Neuronal stem cell (in vitro differentiated cells): ENCODE data around the gene NKAPD1.
"Not testable (repeated sequence)": the region's sequence is repeated elsewhere in the genome, so short reads cannot be mapped to it uniquely, and the experiment has no call there.

Source experiments
- DNase-seq: peaks from one replicate; pipeline ENCODE4 v3.0.0-alpha.2; 2013; ENCODE audit warnings: low spot score
- H2AFZ ChIP-seq: one replicate; pipeline ENCODE4 v1.6.1; 2013; ENCODE audit warnings: mild to moderate bottlenecking, low read length, inconsistent platforms
- H2AK5ac ChIP-seq: 2 replicates; pipeline ENCODE4 v1.6.1; 2013; ENCODE audit warnings: low read depth, mild to moderate bottlenecking, inconsistent platforms, low read length, moderate library complexity, mixed read lengths
- H2BK120ac ChIP-seq: 2 replicates; pipeline ENCODE4 v1.6.1; 2013; ENCODE audit warnings: low read depth, mild to moderate bottlenecking, inconsistent platforms, low read length, moderate library complexity, mixed read lengths
- H2BK12ac ChIP-seq: one replicate; pipeline ENCODE4 v1.6.1; 2013; ENCODE audit warnings: low read length, inconsistent platforms
- H2BK15ac ChIP-seq: 2 replicates; pipeline ENCODE4 v1.6.1; 2013; ENCODE audit warnings: mild to moderate bottlenecking, low read length, inconsistent platforms, mixed read lengths
- H2BK5ac ChIP-seq: one replicate; pipeline ENCODE4 v1.6.1; 2013; ENCODE audit warnings: inconsistent platforms, mild to moderate bottlenecking, low read length, moderate library complexity
- H3K14ac ChIP-seq: one replicate; pipeline ENCODE4 v1.6.1; 2013; ENCODE audit warnings: low read length, inconsistent platforms
- H3K18ac ChIP-seq: 2 replicates; pipeline ENCODE4 v1.6.1; 2013; ENCODE audit warnings: low read length, inconsistent platforms
- H3K23ac ChIP-seq: 2 replicates; pipeline ENCODE4 v1.6.1; 2013; ENCODE audit warnings: low read depth, mild to moderate bottlenecking, mixed read lengths, low read length, inconsistent platforms; ENCODE audit not compliant: poor library complexity
- H3K27ac ChIP-seq: replicated peaks from 3 replicates; pipeline ENCODE4 v1.5.1; 2013; ENCODE audit warnings: low read length, inconsistent platforms
- H3K27me3 ChIP-seq, 3 experiments: 2 replicates each; pipeline ENCODE4 v1.6.1; 2013; ENCODE audit warnings: low read length in 3 of 3, mild to moderate bottlenecking in 2 of 3, inconsistent platforms in 1 of 3, low read depth in 1 of 3, mixed read lengths in 1 of 3, moderate library complexity in 1 of 3; ENCODE audit not compliant: control insufficient read depth in 3 of 3, insufficient read depth in 3 of 3
- H3K36me3 ChIP-seq, 2 donors: replicated peaks in 1 of 2; 2 replicates each; pipeline ENCODE4 v1.6.1; 2013; ENCODE audit warnings: low read length in 2 of 2; ENCODE audit not compliant: control insufficient read depth in 2 of 2, insufficient read depth in 2 of 2
- H3K4ac ChIP-seq: 2 replicates; pipeline ENCODE4 v1.6.1; 2013; ENCODE audit warnings: inconsistent platforms, mild to moderate bottlenecking, low read length, moderate library complexity
- H3K4me1 ChIP-seq, 2 donors: 1 replicate in 1 of 2; 2 replicates in 1 of 2; pipeline ENCODE4 v1.6.1; 2013; ENCODE audit warnings: low read length in 2 of 2, low read depth in 1 of 2; ENCODE audit not compliant: control insufficient read depth in 2 of 2, insufficient read depth in 1 of 2
- H3K4me2 ChIP-seq: one replicate; pipeline ENCODE4 v1.6.1; 2013; ENCODE audit warnings: mild to moderate bottlenecking, low read length, inconsistent platforms; ENCODE audit not compliant: insufficient read depth, poor library complexity, severe bottlenecking
- H3K4me3 ChIP-seq, 2 donors: 2 replicates each; pipeline ENCODE4 v1.5.1; 2013; ENCODE audit warnings: low read length in 2 of 2, mild to moderate bottlenecking in 2 of 2, inconsistent platforms in 1 of 2, moderate library complexity in 1 of 2
- H3K79me1 ChIP-seq: one replicate; pipeline ENCODE4 v1.6.1; 2013; ENCODE audit warnings: low read depth, mild to moderate bottlenecking, inconsistent platforms, low read length, moderate library complexity
- H3K9ac ChIP-seq: one replicate; pipeline ENCODE4 v1.6.1; 2013; ENCODE audit warnings: mild to moderate bottlenecking, low read depth, low read length, inconsistent platforms; ENCODE audit not compliant: poor library complexity
- H3K9me3 ChIP-seq, 2 donors: replicated peaks in 1 of 2; 2 replicates each; pipeline versions ENCODE3 to v1.6.1; 2013; ENCODE audit warnings: low read length in 2 of 2, mild to moderate bottlenecking in 2 of 2, inconsistent platforms in 1 of 2, low read depth in 1 of 2, mixed read lengths in 1 of 2, moderate library complexity in 1 of 2; ENCODE audit not compliant: control insufficient read depth in 2 of 2, insufficient read depth in 1 of 2
- H4K8ac ChIP-seq: one replicate; pipeline ENCODE4 v1.6.1; 2013; ENCODE audit warnings: low read depth, mild to moderate bottlenecking, inconsistent platforms, low read length, moderate library complexity
- H4K91ac ChIP-seq: one replicate; pipeline ENCODE4 v1.6.1; 2013; ENCODE audit warnings: low read length, low read depth, mild to moderate bottlenecking, inconsistent platforms; ENCODE audit not compliant: poor library complexity
- WGBS, 2 donors: extraction: QIAGEN DNeasy Blood & Tissue Kit; methylation state at CpG; one replicate each; pipeline ENCODE4 v1.1.7; 2013; ENCODE audit warnings: missing lambda C conversion rate in 2 of 2, mixed read lengths in 1 of 2; ENCODE audit not compliant: insufficient read length in 2 of 2, insufficient replicate concordance in 1 of 2; ENCODE audit errors: extremely low coverage in 2 of 2; 5-methylcytosine and 5-hydroxymethylcytosine counted together

NKAPD1 gene

GRCh38 chr11:112042161-112042960, 31.7 kb upstream of the NKAPD1 start:
- Histone ChIP-seq H4K8ac (no peak overlapping the region), H3K4ac (no peak overlapping the region), H2BK15ac (no peak overlapping the region), H3K79me1 (no peaks in the 10 kb centered on the region), H3K36me3 (peaks cover 16 to 94% of the 10 kb centered on the region in 2 donors), H3K4me3 (no peak overlapping the region), H3K27ac (no peak overlapping the region), H2BK5ac (no peak overlapping the region), H2AK5ac (no peak overlapping the region), H2BK120ac (no peak overlapping the region), H3K23ac (no peak overlapping the region), H3K9ac (no peak overlapping the region), H3K14ac (no peak overlapping the region), H4K91ac (no peak overlapping the region), H2AFZ (no peak overlapping the region), H3K27me3 (no peaks in the 10 kb centered on the region), H2BK12ac (no peak overlapping the region), H3K18ac (no peak overlapping the region), H3K4me1 (no peaks in the 10 kb centered on the region), H3K9me3 (peaks cover 0 to 6% of the 10 kb centered on the region in 2 donors), H3K4me2 (no peak overlapping the region)
- DNase-seq = no peak
- WGBS, 2 donors = no CpG with 5 or more reads among the region's 6 CpGs

GRCh38 chr11:112042961-112043304, 31.2 kb upstream of the NKAPD1 start:
- Histone ChIP-seq H2BK120ac (no peak overlapping the region), H2AFZ (no peak overlapping the region), H3K23ac (no peak overlapping the region), H4K91ac (no peak overlapping the region), H3K36me3 (peaks cover 13 to 90% of the 10 kb centered on the region in 2 donors), H3K4me3 (no peak overlapping the region), H4K8ac (no peak overlapping the region), H3K9ac (no peak overlapping the region), H3K4me1 (no peaks in the 10 kb centered on the region), H3K27ac (no peak overlapping the region), H2BK12ac (no peak overlapping the region), H3K18ac (no peak overlapping the region), H2AK5ac (no peak overlapping the region), H2BK5ac (no peak overlapping the region), H3K79me1 (no peaks in the 10 kb centered on the region), H3K27me3 (no peaks in the 10 kb centered on the region), H3K4me2 (no peak overlapping the region), H3K4ac (no peak overlapping the region), H3K14ac (no peak overlapping the region), H3K9me3 (peaks cover 0 to 6% of the 10 kb centered on the region in 2 donors), H2BK15ac (no peak overlapping the region)
- DNase-seq = no peak
- no CpG with 5 or more reads among the region's 2 CpGs for WGBS, 2 donors

DNA sequence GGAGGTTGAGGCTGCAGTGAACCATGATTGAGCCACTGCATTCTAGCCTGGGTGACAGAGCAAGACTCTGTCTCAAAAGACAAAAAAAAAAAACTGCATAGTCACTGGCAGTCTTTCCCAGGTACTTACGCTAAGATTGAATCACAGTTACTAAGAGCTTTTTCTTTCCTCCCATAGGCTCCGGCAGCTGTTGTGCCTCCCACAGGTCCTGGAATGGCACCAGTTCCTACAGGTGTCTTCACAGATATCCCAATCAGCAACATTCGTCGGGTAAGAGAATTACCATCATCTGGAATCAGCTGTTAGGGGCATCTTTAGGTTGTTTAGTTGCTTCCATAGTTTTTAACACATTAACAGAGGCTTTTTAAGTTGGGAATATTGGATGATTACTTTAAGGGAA, 29.1 kb upstream of the NKAPD1 start:
- no CpG with 5 or more reads among the region's 4 CpGs for WGBS, 2 donors

GRCh38 chr11:112046647-112047046, 27.5 kb upstream of the NKAPD1 start:
- not testable (repeated sequence) for H3K4ac ChIP-seq, H3K23ac ChIP-seq, H3K14ac ChIP-seq, H3K4me1 ChIP-seq, H3K79me1 ChIP-seq, H2BK120ac ChIP-seq, H3K18ac ChIP-seq, H3K27me3 ChIP-seq, H2BK15ac ChIP-seq, H3K27ac ChIP-seq, H3K4me2 ChIP-seq, H2BK12ac ChIP-seq, H2BK5ac ChIP-seq, H2AFZ ChIP-seq, H4K91ac ChIP-seq, DNase-seq, H3K9ac ChIP-seq, H2AK5ac ChIP-seq, H3K4me3 ChIP-seq, H4K8ac ChIP-seq
- peaks cover 0 to 11% of the 10 kb centered on the region in 2 donors for H3K9me3 ChIP-seq
- H3K36me3 ChIP-seq = peaks cover 11 to 94% of the 10 kb centered on the region in 2 donors
- no CpG with 5 or more reads among the region's 2 CpGs for WGBS, 2 donors

More for the DNA sequence above, 29.1 kb upstream of the NKAPD1 start:
- Histone ChIP-seq H4K91ac (no peak overlapping the region), H3K27ac (no peak overlapping the region), H2BK12ac (no peak overlapping the region), H3K4me2 (no peak overlapping the region), H3K9me3 (peaks cover 0 to 11% of the 10 kb centered on the region in 2 donors), H3K18ac (no peak overlapping the region), H2AFZ (no peak overlapping the region), H3K9ac (no peak overlapping the region), H3K79me1 (no peaks in the 10 kb centered on the region), H2BK15ac (no peak overlapping the region), H3K4ac (no peak overlapping the region), H2AK5ac (no peak overlapping the region), H3K36me3 (peaks cover 9 to 93% of the 10 kb centered on the region in 2 donors), H3K23ac (no peak overlapping the region), H2BK5ac (no peak overlapping the region), H3K14ac (no peak overlapping the region), H2BK120ac (no peak overlapping the region), H3K4me3 (no peak overlapping the region), H3K27me3 (no peaks in the 10 kb centered on the region), H3K4me1 (no peaks in the 10 kb centered on the region), H4K8ac (no peak overlapping the region)
- DNase-seq = no peak
